Limb (tissue), 2 donors: ENCODE results near the gene BNIPL.
A peak's percentile ranks its signal among the peaks of the same experiment; 100 is the strongest.

Experiments
- DNase-seq, 2 donors: peaks; one replicate each; pipeline ENCODE4 v3.0.0-alpha.2; 2016; ENCODE audit errors: extremely low spot score in 2 of 2

Gene BNIPL

GRCh38 chr1:151056149-151056548 lies 19.8 kb downstream of the BNIPL start:
- DNase-seq = no peak

- DNase-seq = peak; percentile 46 to 78
Measured at GRCh38 chr1:151058692-151059091, 22.3 kb downstream of the BNIPL start.

GRCh38 chr1:151059109-151060006 lies 23.0 kb downstream of the BNIPL start, which contains the start of gene CDC42SE1:
Gene CDC42SE1, minus strand, starts transcription at chr1:151059622. Its CDS starts 3,892 bp downstream, at chr1:151055730.
- peak; percentile 90 to 92 for DNase-seq

GRCh38 chr1:151060007-151060656 lies 23.7 kb downstream of the BNIPL start, which contains the start of gene MLLT11:
Gene MLLT11, plus strand, starts transcription at chr1:151060397. Its CDS starts 6,828 bp downstream, at chr1:151067225.
- DNase-seq = peak; percentile 76 to 88

GRCh38 chr1:151060657-151061421 lies 24.5 kb downstream of the BNIPL start:
- peak in 1 of 2 donors; percentile 54 for DNase-seq

GRCh38 chr1:151061704-151062103 lies 25.3 kb downstream of the BNIPL start:
- no peak for DNase-seq

GRCh38 chr1:151062741-151063371 lies 26.5 kb downstream of the BNIPL start:
- DNase-seq = no peak

- DNase-seq = no peak
Measured at GRCh38 chr1:151065089-151065645, 28.8 kb downstream of the BNIPL start.

GRCh38 chr1:151067185-151067584 lies 30.8 kb downstream of the BNIPL start:
- no peak for DNase-seq

- no peak for DNase-seq
Measured at GRCh38 chr1:151069103-151069486, 32.7 kb downstream of the BNIPL start.

- DNase-seq = peak; percentile 94 to 96
Measured at GRCh38 chr1:151070474-151071276, 34.3 kb downstream of the BNIPL start, which contains the start of gene GABPB2. Gene GABPB2, plus strand, starts transcription at chr1:151070761. Its CDS starts 17,429 bp downstream, at chr1:151088190.

- DNase-seq = no peak
Measured at GRCh38 chr1:151072224-151072623, 35.8 kb downstream of the BNIPL start.

- no peak for DNase-seq
Measured at GRCh38 chr1:151085953-151086559, 49.7 kb downstream of the BNIPL start.
